ENCODE data around the gene NLRC3.

DNA sequence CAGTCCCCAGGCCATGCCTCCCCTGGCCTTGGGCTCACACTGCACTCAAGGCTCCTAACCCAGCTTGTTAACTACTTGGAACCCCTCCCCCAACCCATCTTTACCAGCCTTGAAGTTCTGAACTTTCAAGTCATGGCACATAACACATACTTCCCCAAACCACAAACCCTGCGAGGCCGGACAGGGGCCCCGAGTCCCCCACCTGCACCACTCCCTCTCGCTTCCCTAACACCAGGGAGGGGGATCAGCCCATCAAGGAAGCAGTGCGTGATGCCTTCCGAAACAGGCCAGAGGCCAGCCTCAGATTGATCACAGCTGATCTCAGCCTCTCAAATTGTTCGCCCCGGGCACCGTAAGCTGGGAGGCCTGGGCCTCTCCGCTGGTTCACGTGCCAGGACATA is 3.0 kb upstream of the NLRC3 start:
- TF ChIP-seq, protein P1, sequence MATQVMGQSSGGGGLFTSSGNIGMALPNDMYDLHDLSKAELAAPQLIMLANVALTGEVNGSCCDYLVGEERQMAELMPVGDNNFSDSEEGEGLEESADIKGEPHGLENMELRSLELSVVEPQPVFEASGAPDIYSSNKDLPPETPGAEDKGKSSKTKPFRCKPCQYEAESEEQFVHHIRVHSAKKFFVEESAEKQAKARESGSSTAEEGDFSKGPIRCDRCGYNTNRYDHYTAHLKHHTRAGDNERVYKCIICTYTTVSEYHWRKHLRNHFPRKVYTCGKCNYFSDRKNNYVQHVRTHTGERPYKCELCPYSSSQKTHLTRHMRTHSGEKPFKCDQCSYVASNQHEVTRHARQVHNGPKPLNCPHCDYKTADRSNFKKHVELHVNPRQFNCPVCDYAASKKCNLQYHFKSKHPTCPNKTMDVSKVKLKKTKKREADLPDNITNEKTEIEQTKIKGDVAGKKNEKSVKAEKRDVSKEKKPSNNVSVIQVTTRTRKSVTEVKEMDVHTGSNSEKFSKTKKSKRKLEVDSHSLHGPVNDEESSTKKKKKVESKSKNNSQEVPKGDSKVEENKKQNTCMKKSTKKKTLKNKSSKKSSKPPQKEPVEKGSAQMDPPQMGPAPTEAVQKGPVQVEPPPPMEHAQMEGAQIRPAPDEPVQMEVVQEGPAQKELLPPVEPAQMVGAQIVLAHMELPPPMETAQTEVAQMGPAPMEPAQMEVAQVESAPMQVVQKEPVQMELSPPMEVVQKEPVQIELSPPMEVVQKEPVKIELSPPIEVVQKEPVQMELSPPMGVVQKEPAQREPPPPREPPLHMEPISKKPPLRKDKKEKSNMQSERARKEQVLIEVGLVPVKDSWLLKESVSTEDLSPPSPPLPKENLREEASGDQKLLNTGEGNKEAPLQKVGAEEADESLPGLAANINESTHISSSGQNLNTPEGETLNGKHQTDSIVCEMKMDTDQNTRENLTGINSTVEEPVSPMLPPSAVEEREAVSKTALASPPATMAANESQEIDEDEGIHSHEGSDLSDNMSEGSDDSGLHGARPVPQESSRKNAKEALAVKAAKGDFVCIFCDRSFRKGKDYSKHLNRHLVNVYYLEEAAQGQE (IDR thresholded peaks at IDR 0.05), result no peak
- TF ChIP-seq, protein P2, sequence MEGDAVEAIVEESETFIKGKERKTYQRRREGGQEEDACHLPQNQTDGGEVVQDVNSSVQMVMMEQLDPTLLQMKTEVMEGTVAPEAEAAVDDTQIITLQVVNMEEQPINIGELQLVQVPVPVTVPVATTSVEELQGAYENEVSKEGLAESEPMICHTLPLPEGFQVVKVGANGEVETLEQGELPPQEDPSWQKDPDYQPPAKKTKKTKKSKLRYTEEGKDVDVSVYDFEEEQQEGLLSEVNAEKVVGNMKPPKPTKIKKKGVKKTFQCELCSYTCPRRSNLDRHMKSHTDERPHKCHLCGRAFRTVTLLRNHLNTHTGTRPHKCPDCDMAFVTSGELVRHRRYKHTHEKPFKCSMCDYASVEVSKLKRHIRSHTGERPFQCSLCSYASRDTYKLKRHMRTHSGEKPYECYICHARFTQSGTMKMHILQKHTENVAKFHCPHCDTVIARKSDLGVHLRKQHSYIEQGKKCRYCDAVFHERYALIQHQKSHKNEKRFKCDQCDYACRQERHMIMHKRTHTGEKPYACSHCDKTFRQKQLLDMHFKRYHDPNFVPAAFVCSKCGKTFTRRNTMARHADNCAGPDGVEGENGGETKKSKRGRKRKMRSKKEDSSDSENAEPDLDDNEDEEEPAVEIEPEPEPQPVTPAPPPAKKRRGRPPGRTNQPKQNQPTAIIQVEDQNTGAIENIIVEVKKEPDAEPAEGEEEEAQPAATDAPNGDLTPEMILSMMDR (IDR thresholded peaks at IDR 0.05; ENCODE audit: low read depth, low read length, missing input control), result no peak
